ENCODE measurements around the gene FZD7. TPM values are rescaled to one million over a fixed set of nuclear protein-coding genes. Genes with fewer than 3 reads are reported as not detected.
A peak's percentile ranks its signal among the peaks of the same experiment; 100 is the strongest.

Gene FZD7
- total and polyA plus RNA-seq, 4 donors: 3.9 to 31.7 (median 8.3) TPM

GRCh38 chr2:202040079-202040844 is 6.6 kb downstream of the FZD7 start:
- no peaks in the 10 kb centered on the region for H3K27me3 ChIP-seq (ENCODE audit: control insufficient read depth in 3 of 3, insufficient read depth in 3 of 3, low read length in 2 of 3)
- H3K9me3 ChIP-seq (ENCODE audit: control insufficient read depth in 4 of 4, insufficient read depth in 3 of 4, low read length in 3 of 4): peaks cover 0 to 8% (median 0%) of the 10 kb centered on the region in 4 donors
- H3K9ac ChIP-seq (ENCODE audit: insufficient read depth in 1 of 2, low read length in 2 of 2): no peak overlapping the region
- peaks cover 0 to 17% (median 7%) of the 10 kb centered on the region in 4 donors for H3K36me3 ChIP-seq (ENCODE audit: control insufficient read depth in 4 of 4, insufficient read depth in 4 of 4, low read length in 4 of 4)
- peaks cover 0 to 42% (median 13%) of the 10 kb centered on the region in 5 donors for H3K4me1 ChIP-seq (ENCODE audit: control insufficient read depth in 5 of 5, insufficient read depth in 5 of 5, low read length in 5 of 5)
- no peak for TF ChIP-seq CTCF (IDR thresholded peaks at IDR 0.05; ENCODE audit: control extremely low read depth, extremely low read depth)
- H3K4me3 ChIP-seq: no peak overlapping the region
- 82 to 84% methylated on average over 4 of the region's 4 CpGs for whole genome bisulfite sequencing, 2 donors
- DNase-seq (peak in 1 of 3 donors; percentile 68), ATAC-seq (ENCODE audit: insufficient read depth, low FRiP score) (no peak)
- H3K27ac ChIP-seq (ENCODE audit: low read depth in 1 of 2, low read length in 1 of 2): no peak overlapping the region

- Histone ChIP-seq H3K4me3 (no peak overlapping the region), H3K9ac (ENCODE audit: insufficient read depth in 1 of 2, low read length in 2 of 2) (no peak overlapping the region), H3K27ac (ENCODE audit: low read depth in 1 of 2, low read length in 1 of 2) (no peak overlapping the region), H3K27me3 (ENCODE audit: control insufficient read depth in 3 of 3, insufficient read depth in 3 of 3, low read length in 2 of 3) (no peaks in the 10 kb centered on the region), H3K36me3 (ENCODE audit: control insufficient read depth in 4 of 4, insufficient read depth in 4 of 4, low read length in 4 of 4) (peaks cover 0 to 9% (median 0%) of the 10 kb centered on the region in 4 donors), H3K9me3 (ENCODE audit: control insufficient read depth in 4 of 4, insufficient read depth in 3 of 4, low read length in 3 of 4) (peaks cover 0 to 2% (median 0%) of the 10 kb centered on the region in 4 donors), H3K4me1 (ENCODE audit: control insufficient read depth in 5 of 5, insufficient read depth in 5 of 5, low read length in 5 of 5) (peaks cover 0 to 32% (median 8%) of the 10 kb centered on the region in 5 donors)
- no peak for TF ChIP-seq CTCF (IDR thresholded peaks at IDR 0.05; ENCODE audit: control extremely low read depth, extremely low read depth)
- no peak for ATAC-seq (ENCODE audit: insufficient read depth, low FRiP score)
- WGBS, 2 donors: 91 to 94% methylated on average over 5 of the region's 5 CpGs
- DNase-seq: no peak
These were observed 8.8 kb downstream of the FZD7 start for GRCh38 chr2:202042444-202042843.

GRCh38 chr2:202043475-202043874 is 9.8 kb downstream of the FZD7 start:
- Histone ChIP-seq H3K9me3 (ENCODE audit: control insufficient read depth in 4 of 4, insufficient read depth in 3 of 4, low read length in 3 of 4) (peaks cover 0 to 2% (median 0%) of the 10 kb centered on the region in 4 donors), H3K4me1 (ENCODE audit: control insufficient read depth in 5 of 5, insufficient read depth in 5 of 5, low read length in 5 of 5) (peaks cover 0 to 22% (median 8%) of the 10 kb centered on the region in 5 donors), H3K27me3 (ENCODE audit: control insufficient read depth in 3 of 3, insufficient read depth in 3 of 3, low read length in 2 of 3) (no peaks in the 10 kb centered on the region), H3K27ac (ENCODE audit: low read depth in 1 of 2, low read length in 1 of 2) (no peak overlapping the region), H3K9ac (ENCODE audit: insufficient read depth in 1 of 2, low read length in 2 of 2) (no peak overlapping the region), H3K4me3 (no peak overlapping the region), H3K36me3 (ENCODE audit: control insufficient read depth in 4 of 4, insufficient read depth in 4 of 4, low read length in 4 of 4) (peaks cover 0 to 8% (median 0%) of the 10 kb centered on the region in 4 donors)
- 70 to 74% methylated on average over 6 of the region's 6 CpGs for WGBS, 2 donors
- DNase-seq (no peak), ATAC-seq (ENCODE audit: insufficient read depth, low FRiP score) (no peak)
- no peak for TF ChIP-seq CTCF (IDR thresholded peaks at IDR 0.05; ENCODE audit: control extremely low read depth, extremely low read depth)
